HS-27A (cell line): ENCODE data around the gene KLHL1.

Experiments used
- DNase-seq: peaks from one replicate; pipeline ENCODE4 v3.0.0-alpha.2; 2012; ENCODE audit warnings: low read depth, missing footprints

The KLHL1 gene

GRCh38 chr13:69872321-69873047 lies 235.8 kb downstream of the KLHL1 start:
- DNase-seq = no peak

- DNase-seq = no peak
Measured at GRCh38 chr13:69866555-69866954, 241.7 kb downstream of the KLHL1 start.

GRCh38 chr13:69857183-69857821 lies 250.9 kb downstream of the KLHL1 start:
- DNase-seq = no peak

GRCh38 chr13:69856331-69856730 lies 251.9 kb downstream of the KLHL1 start:
- no peak for DNase-seq

GRCh38 chr13:69828527-69828926 lies 279.7 kb downstream of the KLHL1 start:
- no peak for DNase-seq

GRCh38 chr13:69820180-69820579 lies 288.1 kb downstream of the KLHL1 start:
- DNase-seq = no peak

GRCh38 chr13:69817333-69817869 lies 290.9 kb downstream of the KLHL1 start:
- no peak for DNase-seq

GRCh38 chr13:69809152-69809551 lies 299.1 kb downstream of the KLHL1 start:
- no peak for DNase-seq

- no peak for DNase-seq
Measured at GRCh38 chr13:69796256-69796655, 312.0 kb downstream of the KLHL1 start.

- no peak for DNase-seq
Measured at GRCh38 chr13:69793783-69794453, 314.3 kb downstream of the KLHL1 start.

- no peak for DNase-seq
Measured at GRCh38 chr13:69776937-69777336, 331.3 kb downstream of the KLHL1 start.

GRCh38 chr13:69769608-69770007 lies 338.6 kb downstream of the KLHL1 start:
- no peak for DNase-seq

GRCh38 chr13:69761581-69761980 lies 346.7 kb downstream of the KLHL1 start:
- no peak for DNase-seq

GRCh38 chr13:69755101-69755500 lies 353.2 kb downstream of the KLHL1 start:
- no peak for DNase-seq

GRCh38 chr13:69751259-69751658 lies 357.0 kb downstream of the KLHL1 start:
- DNase-seq = no peak

- DNase-seq = no peak
Measured at GRCh38 chr13:69737129-69737935, 370.9 kb downstream of the KLHL1 start.

- no peak for DNase-seq
Measured at GRCh38 chr13:69721631-69722030, 386.6 kb downstream of the KLHL1 start.

- DNase-seq = no peak
Measured at GRCh38 chr13:69720278-69720983, 387.8 kb downstream of the KLHL1 start.

- no peak for DNase-seq
Measured at GRCh38 chr13:69706807-69707206, 401.4 kb downstream of the KLHL1 start.

GRCh38 chr13:69704311-69704710 lies 403.9 kb downstream of the KLHL1 start:
- no peak for DNase-seq

- no peak for DNase-seq
Measured at GRCh38 chr13:69690999-69691398, 417.3 kb downstream of the KLHL1 start.
